DOHH2 (cell line): Measurements from ENCODE around the gene ADARB1.

ENCODE experiments used
- H3F3A ChIP-seq: fragments of 200-600 bp; sonication (generic), shearing (Covaris generic); 2 replicates; pipeline ENCODE4 v1.6.0; 2016; ENCODE audit warnings: antibody characterized with exemption, mild to moderate bottlenecking; ENCODE audit not compliant: control insufficient read depth, insufficient read depth
- H3K27ac ChIP-seq: fragments of 200-600 bp; sonication (generic); 2 replicates; pipeline ENCODE4 v1.5.1; 2014; ENCODE audit warnings: low read depth, mild to moderate bottlenecking, low read length, moderate library complexity
- H3K27me3 ChIP-seq: fragments of 200-600 bp; sonication (generic); 2 replicates; pipeline ENCODE4 v1.6.1; 2014; ENCODE audit warnings: mild to moderate bottlenecking, low read length, mixed read lengths; ENCODE audit not compliant: control insufficient read depth
- H3K36me3 ChIP-seq: fragments of 200-600 bp; sonication (generic); 2 replicates; pipeline ENCODE4 v1.6.1; 2014; ENCODE audit warnings: mild to moderate bottlenecking, low read length, moderate library complexity, mixed read lengths; ENCODE audit not compliant: control insufficient read depth
- H3K4me1 ChIP-seq: fragments of 200-600 bp; sonication (generic); 2 replicates; pipeline ENCODE4 v1.6.1; 2014; ENCODE audit warnings: mild to moderate bottlenecking, low read length, mixed read lengths; ENCODE audit not compliant: control insufficient read depth
- H3K4me2 ChIP-seq: fragments of 200-600 bp; sonication (generic); 2 replicates; pipeline ENCODE4 v1.6.0; 2014; ENCODE audit warnings: mild to moderate bottlenecking, low read length, moderate library complexity
- H3K4me3 ChIP-seq: fragments of 200-600 bp; sonication (generic); 2 replicates; pipeline ENCODE4 v1.5.1; 2014; ENCODE audit warnings: mild to moderate bottlenecking, low read length, mixed read lengths
- H3K79me2 ChIP-seq: fragments of 200-600 bp; sonication (generic); 2 replicates; pipeline ENCODE4 v1.6.1; 2014; ENCODE audit warnings: mild to moderate bottlenecking, low read length, mixed read lengths; ENCODE audit not compliant: control insufficient read depth
- H3K9me2 ChIP-seq: fragments of 200-600 bp; sonication (generic); replicated peaks from 2 replicates; pipeline ENCODE4 v1.6.1; 2014; ENCODE audit warnings: mild to moderate bottlenecking, low read length, mixed read lengths; ENCODE audit not compliant: control insufficient read depth
- H3K9me3 ChIP-seq: fragments of 200-600 bp; sonication (generic); 2 replicates; pipeline ENCODE4 v1.6.1; 2014; ENCODE audit warnings: antibody characterized with exemption, low read length, mixed read lengths; ENCODE audit not compliant: control insufficient read depth, insufficient read depth
- H4K20me1 ChIP-seq: fragments of 200-600 bp; sonication (generic); 2 replicates; pipeline ENCODE4 v1.6.0; 2014; ENCODE audit warnings: low read depth, mild to moderate bottlenecking, antibody characterized with exemption, low read length, moderate library complexity; ENCODE audit not compliant: control insufficient read depth, insufficient read depth
- EZH2phosphoT487 ChIP-seq: fragments of 200-600 bp; sonication (generic); IDR thresholded peaks from 2 replicates; pipeline ENCODE4 v1.6.1; 2017; ENCODE audit warnings: borderline replicate concordance, mild to moderate bottlenecking, antibody characterized with exemption, low read length, moderate library complexity, mixed read lengths
- TF ChIP-seq, protein P1 (sequence below): fragments of 200-600 bp; sonication (generic); IDR thresholded peaks from one replicate; pipeline ENCODE4 v1.5.1; 2014; ENCODE audit warnings: antibody characterized with exemption, mild to moderate bottlenecking, low read depth, low read length; ENCODE audit not compliant: poor library complexity, severe bottlenecking

Gene ADARB1

DNA sequence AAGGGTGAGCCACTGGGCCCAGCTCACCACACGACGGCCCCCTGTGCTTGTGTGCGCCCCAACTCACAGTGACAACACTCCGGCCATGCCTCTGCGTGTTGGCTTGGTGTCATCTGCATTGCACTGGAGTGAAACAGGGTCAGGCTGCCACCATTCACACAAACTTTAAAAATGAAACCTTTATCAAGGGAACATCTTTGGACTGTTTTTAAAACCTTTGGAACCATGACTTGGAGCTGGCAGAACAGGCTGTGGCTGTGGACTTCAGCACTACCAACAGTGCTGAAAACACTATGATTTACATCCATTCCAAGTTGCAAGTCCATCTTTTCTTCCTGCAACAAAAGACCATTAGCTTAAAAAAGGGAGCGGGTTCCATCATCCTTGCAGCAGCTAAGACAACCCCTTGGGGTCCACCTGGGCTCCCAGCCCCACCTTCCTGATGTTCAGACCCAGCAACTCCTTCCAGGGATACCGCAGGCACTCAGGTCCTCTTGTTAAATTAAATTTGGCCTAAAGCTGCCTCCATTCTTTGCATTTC, 187.7 kb downstream of the ADARB1 start:
- TF ChIP-seq, protein P1, sequence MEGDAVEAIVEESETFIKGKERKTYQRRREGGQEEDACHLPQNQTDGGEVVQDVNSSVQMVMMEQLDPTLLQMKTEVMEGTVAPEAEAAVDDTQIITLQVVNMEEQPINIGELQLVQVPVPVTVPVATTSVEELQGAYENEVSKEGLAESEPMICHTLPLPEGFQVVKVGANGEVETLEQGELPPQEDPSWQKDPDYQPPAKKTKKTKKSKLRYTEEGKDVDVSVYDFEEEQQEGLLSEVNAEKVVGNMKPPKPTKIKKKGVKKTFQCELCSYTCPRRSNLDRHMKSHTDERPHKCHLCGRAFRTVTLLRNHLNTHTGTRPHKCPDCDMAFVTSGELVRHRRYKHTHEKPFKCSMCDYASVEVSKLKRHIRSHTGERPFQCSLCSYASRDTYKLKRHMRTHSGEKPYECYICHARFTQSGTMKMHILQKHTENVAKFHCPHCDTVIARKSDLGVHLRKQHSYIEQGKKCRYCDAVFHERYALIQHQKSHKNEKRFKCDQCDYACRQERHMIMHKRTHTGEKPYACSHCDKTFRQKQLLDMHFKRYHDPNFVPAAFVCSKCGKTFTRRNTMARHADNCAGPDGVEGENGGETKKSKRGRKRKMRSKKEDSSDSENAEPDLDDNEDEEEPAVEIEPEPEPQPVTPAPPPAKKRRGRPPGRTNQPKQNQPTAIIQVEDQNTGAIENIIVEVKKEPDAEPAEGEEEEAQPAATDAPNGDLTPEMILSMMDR: no peak
- no peak for TF ChIP-seq EZH2phosphoT487
- H3K36me3 ChIP-seq: 0 out of 2 replicates have a peak, but pooled peaks cover 2% of the 10 kb centered on the region
- H3K9me3 ChIP-seq: no peaks in the 10 kb centered on the region
- H3K4me1 ChIP-seq: no peaks in the 10 kb centered on the region
- H3K9me2 ChIP-seq: no peaks in the 10 kb centered on the region
- H4K20me1 ChIP-seq: no peaks in the 10 kb centered on the region
- no peaks in the 10 kb centered on the region for H3K79me2 ChIP-seq
- H3K27me3 ChIP-seq: no peaks in the 10 kb centered on the region
- no peak overlapping the region for H3K4me3 ChIP-seq
- H3F3A ChIP-seq: no peaks in the 10 kb centered on the region
- no peak overlapping the region for H3K4me2 ChIP-seq
- H3K27ac ChIP-seq: no peak overlapping the region

DNA sequence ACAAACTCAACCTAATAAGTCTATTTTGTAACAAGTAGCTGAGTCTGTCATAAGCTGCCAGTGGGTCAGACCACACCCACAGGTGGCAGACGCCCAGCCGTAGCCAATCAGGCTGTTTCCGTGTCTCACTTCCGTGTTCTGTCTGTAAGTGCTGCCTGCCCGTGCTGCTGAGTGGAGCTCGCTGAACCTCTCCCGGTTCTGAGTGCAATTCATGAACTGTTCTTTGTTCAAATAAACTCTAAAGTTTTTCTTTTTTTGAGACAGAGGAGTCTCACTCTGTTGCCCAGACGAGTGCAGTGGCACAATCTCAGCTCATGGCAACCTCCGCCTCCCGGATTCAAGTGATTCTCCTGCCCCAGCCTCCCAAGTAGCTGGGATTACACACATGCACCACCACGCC, 188.2 kb downstream of the ADARB1 start:
- H3F3A ChIP-seq: no peaks in the 10 kb centered on the region
- H3K27ac ChIP-seq: no peak overlapping the region
- 0 out of 2 replicates have a peak, but pooled peaks cover 7% of the 10 kb centered on the region for H3K36me3 ChIP-seq
- no peaks in the 10 kb centered on the region for H3K79me2 ChIP-seq
- H3K9me2 ChIP-seq: no peaks in the 10 kb centered on the region
- H4K20me1 ChIP-seq: no peaks in the 10 kb centered on the region
- no peaks in the 10 kb centered on the region for H3K4me1 ChIP-seq
- H3K4me3 ChIP-seq: no peak overlapping the region
- no peak for TF ChIP-seq EZH2phosphoT487
- TF ChIP-seq, protein P1: no peak
- H3K27me3 ChIP-seq: no peaks in the 10 kb centered on the region
- no peak overlapping the region for H3K4me2 ChIP-seq
- H3K9me3 ChIP-seq: no peaks in the 10 kb centered on the region

DNA sequence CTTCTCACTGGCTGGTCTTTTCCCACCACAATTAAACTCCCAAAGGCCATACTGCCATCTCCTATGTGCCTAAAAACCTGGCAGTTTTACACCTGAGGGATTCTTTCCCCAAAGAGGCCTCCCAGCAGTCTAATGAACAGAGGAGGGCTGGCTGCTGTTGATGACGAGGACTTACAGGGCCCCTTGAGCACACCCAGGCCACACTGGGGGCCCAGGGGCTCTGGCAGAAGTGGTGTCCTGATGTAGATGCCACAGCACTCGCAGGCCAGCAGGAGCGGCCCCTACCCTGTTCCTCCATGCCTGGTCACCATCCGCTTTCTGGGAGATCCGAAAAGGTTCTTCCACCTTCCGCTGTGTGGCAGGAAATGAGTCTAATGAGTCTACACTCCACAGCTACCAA, 189.2 kb downstream of the ADARB1 start:
- no peaks in the 10 kb centered on the region for H3K4me1 ChIP-seq
- no peaks in the 10 kb centered on the region for H3K9me2 ChIP-seq
- 0 out of 2 replicates have a peak, but pooled peaks cover 8% of the 10 kb centered on the region for H3K36me3 ChIP-seq
- no peaks in the 10 kb centered on the region for H4K20me1 ChIP-seq
- no peak overlapping the region for H3K4me3 ChIP-seq
- no peaks in the 10 kb centered on the region for H3F3A ChIP-seq
- H3K79me2 ChIP-seq: no peaks in the 10 kb centered on the region
- no peaks in the 10 kb centered on the region for H3K9me3 ChIP-seq
- no peak for TF ChIP-seq EZH2phosphoT487
- TF ChIP-seq, protein P1: no peak
- H3K27me3 ChIP-seq: no peaks in the 10 kb centered on the region
- no peak overlapping the region for H3K27ac ChIP-seq
- H3K4me2 ChIP-seq: no peak overlapping the region
